ENCODE measurements around the gene JSRP1. TPM values are rescaled to one million over a fixed set of nuclear protein-coding genes. Genes with fewer than 3 reads are reported as not detected.

JSRP1 gene
- total and polyA plus RNA-seq, 2 of the 8 experiments (the other 6 are each of a cell fraction or from before 2014, with no cell fraction given) = 0.24 to 0.56 TPM

GRCh38 chr19:2224754-2225349 lies 31.4 kb downstream of the JSRP1 start (continued):
- TF ChIP-seq CHD7 (IDR thresholded peaks at IDR 0.05; ENCODE audit: insufficient replicate concordance, low read length) = no peak
